ENCODE data around the gene SGTB.
"Not testable (repeated sequence)": the region's sequence is repeated elsewhere in the genome, so short reads cannot be mapped to it uniquely, and the experiment has no call there.

SGTB gene

DNA sequence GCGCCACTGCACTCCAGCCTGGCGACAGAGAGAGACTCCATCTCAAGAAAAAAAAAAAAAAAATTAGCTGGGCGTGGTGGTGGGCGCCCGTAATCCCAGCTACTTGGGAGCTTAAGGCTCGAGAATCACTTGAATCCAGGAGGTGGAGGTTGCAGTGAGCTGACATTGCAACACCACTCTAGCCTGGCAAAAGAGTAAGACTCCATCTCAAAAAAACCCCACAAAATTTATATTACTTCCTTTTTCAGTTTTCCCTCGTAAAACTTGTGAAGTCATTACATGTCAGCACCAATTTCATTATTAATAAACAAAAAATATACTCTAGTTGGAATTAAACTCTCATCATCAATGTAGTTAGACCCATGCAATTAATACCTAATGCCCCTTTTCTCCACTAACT lies 53.2 kb downstream of the SGTB start:
- no peak for DNase-seq (ENCODE audit: low read depth in 2 of 2)

DNA sequence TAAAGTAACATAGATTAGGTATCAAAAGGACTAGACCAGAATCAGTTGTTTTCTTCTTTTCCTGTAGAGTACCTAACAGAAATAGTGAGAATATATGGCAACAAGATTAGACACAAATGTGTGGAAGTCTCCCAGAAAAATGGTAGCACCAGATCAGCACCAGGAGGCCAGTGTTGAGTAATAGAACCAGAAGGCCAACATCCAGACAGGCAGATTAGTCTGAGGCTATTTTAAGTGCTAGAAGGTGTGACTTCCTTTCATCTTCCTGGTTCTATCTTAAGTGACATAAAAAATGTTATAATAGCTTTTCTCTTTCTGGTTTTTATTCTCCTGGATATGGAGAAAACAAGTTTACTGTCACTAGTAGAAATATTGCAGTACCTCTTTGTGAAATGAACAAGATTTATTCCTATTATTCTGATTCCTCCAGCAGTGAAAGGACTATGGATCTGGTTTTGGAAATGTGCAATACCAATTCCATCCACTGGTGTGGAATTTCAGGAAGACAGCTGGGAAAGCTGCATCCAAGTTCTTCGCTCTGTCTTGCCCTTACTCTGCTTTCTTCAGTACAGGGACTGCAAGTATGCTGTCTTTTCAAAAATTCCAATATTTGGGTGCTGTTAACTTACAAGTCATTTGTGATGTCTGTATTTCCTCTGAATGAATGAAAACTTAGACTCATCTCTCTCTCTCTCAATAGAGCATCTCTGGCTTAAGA lies 57.9 kb downstream of the SGTB start:
- no peak for DNase-seq (ENCODE audit: low read depth in 2 of 2)

- DNase-seq (ENCODE audit: low read depth in 2 of 2): no peak
Measured at GRCh38 chr5:65654713-65655112, 67.2 kb downstream of the SGTB start.

DNA sequence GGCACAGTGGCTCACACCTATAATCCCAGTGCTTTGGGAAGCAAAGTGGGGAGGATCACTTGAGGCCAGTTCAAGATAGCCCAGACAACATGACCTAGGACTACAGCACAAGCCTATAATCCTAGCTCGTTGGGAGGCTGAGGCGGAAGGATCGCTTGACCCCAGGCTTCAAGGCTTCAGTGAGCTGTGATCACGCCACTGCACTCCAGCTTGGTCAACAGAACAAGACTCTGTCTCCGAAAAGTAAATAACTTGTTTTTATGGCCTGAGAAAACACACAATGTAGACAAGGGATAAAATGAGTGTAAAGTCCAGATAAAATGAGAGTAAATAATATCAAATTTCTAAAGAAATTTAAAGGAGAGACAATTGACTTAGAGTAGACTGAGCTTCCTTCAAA lies 70.8 kb downstream of the SGTB start:
- DNase-seq (ENCODE audit: low read depth in 2 of 2): no peak

DNA sequence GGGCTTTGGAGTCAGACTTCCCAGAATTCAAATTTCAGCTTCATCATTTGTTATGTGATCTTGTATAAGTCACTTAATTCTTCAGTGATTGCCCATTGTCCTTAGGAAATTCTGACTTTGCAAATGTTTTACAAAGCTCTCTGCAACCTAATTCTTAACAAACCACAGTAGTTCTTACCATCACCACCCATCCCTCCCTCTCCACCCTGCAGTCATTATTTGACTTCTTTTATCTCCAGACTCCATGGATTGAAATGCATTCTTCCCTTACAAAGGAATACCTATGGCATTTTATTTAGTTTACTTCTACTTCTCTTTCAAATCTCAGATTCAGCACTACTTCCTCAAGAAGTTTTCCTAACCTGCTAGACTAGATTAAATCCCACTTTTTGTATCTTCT lies 74.0 kb downstream of the SGTB start:
- DNase-seq (ENCODE audit: low read depth in 2 of 2): no peak

DNA sequence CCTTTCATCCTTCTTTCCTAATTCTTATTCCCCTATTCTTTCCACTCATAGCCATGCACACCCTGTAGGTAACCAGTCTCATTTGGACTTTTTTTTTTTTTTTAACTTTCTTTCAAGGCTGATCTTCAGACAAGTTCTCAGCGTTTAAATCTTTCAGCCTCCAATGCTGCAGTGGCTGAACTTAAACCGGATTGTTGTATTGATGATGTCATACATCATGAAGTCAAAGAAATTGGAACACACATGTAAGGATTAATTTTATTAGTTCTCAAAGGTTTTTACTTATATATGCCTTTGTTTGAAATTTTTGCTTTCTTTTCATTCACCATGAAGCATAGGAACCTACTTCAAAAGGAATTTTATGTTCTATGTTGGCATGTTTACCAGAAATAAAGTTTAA lies 75.0 kb downstream of the SGTB start:
- DNase-seq (ENCODE audit: low read depth in 2 of 2): no peak

- no peak for DNase-seq (ENCODE audit: low read depth in 2 of 2)
Measured at GRCh38 chr5:65640240-65640639, 81.7 kb downstream of the SGTB start.

- DNase-seq (ENCODE audit: low read depth in 2 of 2): no peak
Measured at GRCh38 chr5:65630981-65631380, 90.9 kb downstream of the SGTB start.

GRCh38 chr5:65625743-65626142 lies 96.2 kb downstream of the SGTB start:
- DNase-seq (ENCODE audit: low read depth in 2 of 2): no peak

DNA sequence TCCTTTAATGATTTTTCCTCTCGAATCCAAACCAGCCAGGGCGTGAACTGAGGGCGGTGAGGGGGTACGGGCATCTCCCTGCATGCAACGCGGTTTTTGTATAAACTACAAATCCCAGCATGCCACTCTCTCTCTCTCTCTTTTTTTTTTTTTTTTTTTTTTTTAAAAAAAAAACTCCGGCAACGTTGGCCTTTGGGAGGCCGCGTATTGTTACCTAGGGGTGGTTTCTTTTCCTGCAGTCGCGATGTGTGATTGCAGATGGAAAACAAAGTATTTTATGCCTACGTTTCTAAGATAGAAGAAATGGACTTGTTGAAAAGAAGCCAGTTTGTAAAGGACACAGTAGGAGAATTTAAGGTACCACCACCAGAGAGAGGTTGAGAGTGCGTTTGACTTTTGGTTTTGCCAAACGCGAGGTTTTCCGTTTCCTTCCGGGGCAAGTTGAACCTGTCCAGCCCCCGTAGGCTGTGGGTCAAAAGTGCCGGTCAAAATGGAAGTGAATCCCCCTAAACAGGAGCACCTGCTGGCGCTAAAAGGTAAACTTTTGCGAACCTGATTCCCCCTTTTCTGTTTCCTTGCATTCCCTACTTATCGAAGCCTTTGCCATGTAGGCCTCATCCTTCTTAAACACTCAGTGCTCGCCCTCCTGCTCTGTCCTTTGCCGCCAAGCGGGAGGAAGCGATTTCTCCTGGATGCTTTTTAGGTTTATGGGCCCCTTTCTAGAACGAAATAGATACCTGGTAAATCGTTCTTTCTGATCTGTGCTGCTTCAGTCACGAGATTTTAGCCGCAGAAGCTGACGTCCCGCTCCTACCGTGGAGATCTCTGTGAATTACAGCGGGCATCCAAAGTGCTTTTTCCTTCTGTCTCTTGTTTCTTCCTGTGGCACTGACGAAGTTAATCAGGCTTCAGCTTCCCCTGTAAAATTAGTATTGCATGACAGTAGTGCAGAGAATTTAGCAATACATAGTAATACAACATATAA lies 97.0 kb downstream of the SGTB start, which contains the start of the genes SHLD3 and TRAPPC13:
TSS of gene SHLD3 (plus strand) at position 457 of the 985 bp plus-strand sequence. CDS start 4,561 bp downstream, outside the sequence.
TSS of gene TRAPPC13 (plus strand) at position 457 of the 985 bp plus-strand sequence. CDS start at position 491, 34 bp downstream.
- peak; percentile 57 to 75 for DNase-seq (ENCODE audit: low read depth in 2 of 2)

DNA sequence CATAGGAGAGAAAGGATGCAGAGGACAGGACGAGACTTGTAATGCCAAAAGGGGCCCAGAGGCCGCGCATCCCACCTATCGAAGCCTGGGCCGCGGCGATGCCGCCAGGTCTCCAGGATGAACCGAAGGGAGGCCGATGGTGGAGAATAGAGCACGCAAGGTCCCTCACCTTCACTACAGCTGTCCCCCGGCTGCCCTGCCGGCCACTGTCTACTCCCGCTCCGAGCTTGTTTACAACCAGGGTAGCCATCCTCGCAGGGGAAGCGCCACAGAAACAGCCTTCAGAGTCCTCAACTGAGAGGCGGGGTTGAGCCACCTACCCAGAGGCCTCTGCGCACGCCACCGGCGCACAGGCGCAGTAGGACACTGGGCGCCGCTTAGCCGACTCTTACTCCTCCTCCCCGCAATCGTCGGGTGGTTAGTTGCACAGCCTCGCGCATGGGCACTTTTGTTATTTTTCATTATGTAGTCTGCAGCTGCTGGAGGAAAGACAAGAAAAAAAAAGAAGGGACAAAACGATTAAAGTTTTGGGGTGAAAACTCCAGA lies 97.8 kb downstream of the SGTB start, which contains the start of gene TRIM23:
TSS of gene TRIM23 (minus strand) at position 309 of the 546 bp plus-strand sequence. CDS start at position 250, 59 bp downstream.
- DNase-seq (ENCODE audit: low read depth in 2 of 2): peak; percentile 75 to 87

GRCh38 chr5:65623482-65623881 lies 98.4 kb downstream of the SGTB start:
- no peak for DNase-seq (ENCODE audit: low read depth in 2 of 2)

DNA sequence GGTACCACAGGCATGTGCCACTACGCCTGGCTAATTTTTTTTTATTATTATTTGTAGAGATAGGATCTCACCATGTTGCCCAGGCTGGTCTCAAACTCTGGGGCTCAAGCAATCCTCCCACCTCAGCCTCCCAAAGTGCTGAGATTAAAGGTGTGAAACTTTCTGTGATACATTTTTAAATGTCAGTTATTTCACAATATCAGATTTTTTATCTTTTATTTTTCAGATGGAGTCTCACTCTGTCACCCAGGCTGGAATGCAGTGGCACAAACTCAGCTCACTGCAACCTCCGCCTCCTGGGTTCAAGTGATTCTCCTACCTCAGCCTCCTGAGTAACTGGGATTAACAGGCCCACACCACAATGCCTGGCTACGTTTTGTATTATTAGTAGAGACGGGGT lies 99.9 kb downstream of the SGTB start:
- not testable (repeated sequence) for DNase-seq (ENCODE audit: low read depth in 2 of 2)

- no peak for DNase-seq (ENCODE audit: low read depth in 2 of 2)
Measured at GRCh38 chr5:65620021-65620420, 101.9 kb downstream of the SGTB start.
